Body of pancreas (tissue), 4 donors: ENCODE measurements around the gene COL23A1. TPM values are rescaled to one million over a fixed set of nuclear protein-coding genes. Genes with fewer than 3 reads are reported as not detected.
"Not testable (repeated sequence)": the region's sequence is repeated elsewhere in the genome, so short reads cannot be mapped to it uniquely, and the experiment has no call there.

Source experiments
- ATAC-seq: fragments of 150-250 bp; one replicate; pipeline ENCODE4 v1.9.1; 2016
- DNase-seq, 4 donors: peaks; one replicate each; pipeline ENCODE4 v3.0.0-alpha.2; 2019
- H3K27ac ChIP-seq, 4 donors: fragments of 200-600 bp; sonication (generic); 1 replicate in 3 of 4; 2 replicates in 1 of 4; pipeline versions ENCODE4 v1.5.1 to v1.6.1; 2016 to 2019; ENCODE audit warnings: mild to moderate bottlenecking in 1 of 4, mixed read lengths in 1 of 4, moderate library complexity in 1 of 4
- H3K27me3 ChIP-seq, 2 donors: fragments of 200-600 bp; sonication (generic); one replicate each; pipeline ENCODE4 v1.6.0; 2016; ENCODE audit warnings: mild to moderate bottlenecking in 1 of 2
- H3K36me3 ChIP-seq, 2 donors: fragments of 200-600 bp; sonication (generic); replicated peaks in 1 of 2; 2 replicates each; pipeline ENCODE4 v1.5.1; 2016; ENCODE audit warnings: low read depth in 2 of 2; ENCODE audit not compliant: insufficient read depth in 1 of 2
- H3K4me1 ChIP-seq: fragments of 200-600 bp; sonication (generic); one replicate; pipeline ENCODE4 v1.6.0; 2016
- H3K4me3 ChIP-seq, 2 donors: fragments of 200-600 bp; sonication (generic); 1 replicate in 1 of 2; 2 replicates in 1 of 2; pipeline ENCODE4 v1.5.1; 2016 to 2019
- H3K9me3 ChIP-seq, 3 donors: fragments of 200-600 bp; sonication (generic); 1 replicate in 2 of 3; 2 replicates in 1 of 3; pipeline ENCODE4 v1.5.1; 2016
- CTCF ChIP-seq, 7 experiments: fragments of 450-650 bp in 4 of 7; fragments of 200-600 bp in 3 of 7; sonication (generic) in 3 of 7; IDR thresholded peaks; one replicate each; pipeline ENCODE4 v1.5.1; 2016 to 2019; ENCODE audit warnings: antibody characterized with exemption in 7 of 7
- POLR2A ChIP-seq, 3 donors: fragments of 450-650 bp; IDR thresholded peaks; one replicate each; pipeline ENCODE4 v1.6.1; 2016; ENCODE audit warnings: antibody characterized with exemption in 3 of 3, mild to moderate bottlenecking in 2 of 3
- WGBS, 2 donors: methylation state at CpG; one replicate each; pipeline ENCODE4 v1.1.5; 2017; 5-methylcytosine and 5-hydroxymethylcytosine counted together
- intact Hi-C: fragments of 100-400 bp; cut with DNase I; formaldehyde crosslinking; loops from one replicate; pipeline ENCODE4 v1.15.1; 2023
- total RNA-seq, 2 donors: library from RNA; depleted of rRNA; stranded (reverse); fragments of >200 nt; gene quantifications; one replicate each; pipeline ENCODE4 v1.1.0, GENCODE V29; 2016

Gene COL23A1
- total RNA-seq, 2 donors from 2014 or later, result not detected

DNA sequence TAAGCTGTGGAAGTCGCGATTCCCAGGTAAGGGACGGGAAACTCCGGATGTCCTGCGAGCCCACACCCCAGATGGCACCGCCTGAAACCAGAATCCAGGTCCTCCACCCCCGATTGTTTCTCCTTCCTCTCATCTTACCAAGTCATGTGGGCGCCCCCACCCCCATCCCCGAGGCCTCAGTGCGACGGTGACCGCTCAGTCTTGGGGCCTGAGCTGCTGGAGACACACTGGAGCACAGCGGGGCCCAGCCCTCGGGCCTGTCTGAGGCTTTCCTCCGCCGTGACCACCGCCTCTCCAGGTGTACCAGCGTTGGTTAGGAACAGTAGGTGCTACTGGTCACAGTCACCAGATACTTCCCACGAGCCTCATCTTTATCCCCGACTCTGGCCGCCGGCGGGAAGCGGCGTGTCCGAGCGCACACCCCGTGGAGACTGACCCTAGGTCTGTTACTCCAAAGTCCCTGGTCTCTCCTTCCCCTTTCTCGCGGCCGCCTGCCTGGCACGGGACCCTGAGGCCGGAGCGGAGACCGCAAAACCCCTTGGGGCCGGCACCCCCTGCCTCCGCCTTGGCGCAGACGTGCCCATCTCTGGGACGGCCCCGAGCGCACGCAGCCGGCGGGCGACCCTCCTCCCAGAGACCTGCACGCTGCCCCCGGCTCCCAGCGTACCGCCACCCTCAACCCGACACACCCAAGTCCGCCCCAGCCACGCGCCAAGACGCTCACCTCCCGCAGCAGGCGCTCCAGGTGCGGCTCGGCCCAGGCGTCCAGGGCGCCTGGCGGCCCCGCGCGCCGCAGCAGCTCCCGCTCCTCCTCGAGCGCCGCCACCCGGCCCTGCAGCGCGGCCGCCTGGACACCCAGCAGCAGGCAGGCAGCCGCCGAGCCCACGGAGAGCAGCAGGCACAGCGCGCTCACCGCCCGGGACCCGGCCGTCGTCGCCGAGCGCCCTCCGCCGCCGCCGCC is 733 bp downstream of the COL23A1 start:
- Histone ChIP-seq H3K4me1 (peaks cover 14% of the 10 kb centered on the region), H3K4me3 (no peak overlapping the region), H3K27ac (no peak overlapping the region), H3K9me3 (no peaks in the 10 kb centered on the region), H3K27me3 (peaks cover 0 to 11% of the 10 kb centered on the region in 2 donors), H3K36me3 (no peaks in the 10 kb centered on the region)
- no peak for TF ChIP-seq POLR2A (IDR thresholded peaks at IDR 0.05)
- TF ChIP-seq CTCF (IDR thresholded peaks at IDR 0.05), result peak in 1 of 7 experiments; percentile 14
- DNase-seq (peak in 2 of 4 donors; percentile 10 to 30), ATAC-seq (peak; percentile 43)
- 6 to 15% methylated on average over 41 to 81 of the region's 91 CpGs for WGBS, 2 donors
- intact Hi-C loops, result no loop called here

GRCh38 chr5:178588769-178589168 is 1.4 kb downstream of the COL23A1 start:
- Histone ChIP-seq H3K4me1 (peaks cover 14% of the 10 kb centered on the region), H3K27ac (no peak overlapping the region), H3K27me3 (peaks cover 0 to 11% of the 10 kb centered on the region in 2 donors), H3K4me3 (no peak overlapping the region), H3K36me3 (no peaks in the 10 kb centered on the region), H3K9me3 (no peaks in the 10 kb centered on the region)
- WGBS, 2 donors, result 50 to 67% methylated on average over 3 to 8 of the region's 8 CpGs
- intact Hi-C loops, result no loop called here
- ATAC-seq, result no peak
- TF ChIP-seq POLR2A (IDR thresholded peaks at IDR 0.05) (no peak), CTCF (IDR thresholded peaks at IDR 0.05) (no peak)
- no peak for DNase-seq

DNA sequence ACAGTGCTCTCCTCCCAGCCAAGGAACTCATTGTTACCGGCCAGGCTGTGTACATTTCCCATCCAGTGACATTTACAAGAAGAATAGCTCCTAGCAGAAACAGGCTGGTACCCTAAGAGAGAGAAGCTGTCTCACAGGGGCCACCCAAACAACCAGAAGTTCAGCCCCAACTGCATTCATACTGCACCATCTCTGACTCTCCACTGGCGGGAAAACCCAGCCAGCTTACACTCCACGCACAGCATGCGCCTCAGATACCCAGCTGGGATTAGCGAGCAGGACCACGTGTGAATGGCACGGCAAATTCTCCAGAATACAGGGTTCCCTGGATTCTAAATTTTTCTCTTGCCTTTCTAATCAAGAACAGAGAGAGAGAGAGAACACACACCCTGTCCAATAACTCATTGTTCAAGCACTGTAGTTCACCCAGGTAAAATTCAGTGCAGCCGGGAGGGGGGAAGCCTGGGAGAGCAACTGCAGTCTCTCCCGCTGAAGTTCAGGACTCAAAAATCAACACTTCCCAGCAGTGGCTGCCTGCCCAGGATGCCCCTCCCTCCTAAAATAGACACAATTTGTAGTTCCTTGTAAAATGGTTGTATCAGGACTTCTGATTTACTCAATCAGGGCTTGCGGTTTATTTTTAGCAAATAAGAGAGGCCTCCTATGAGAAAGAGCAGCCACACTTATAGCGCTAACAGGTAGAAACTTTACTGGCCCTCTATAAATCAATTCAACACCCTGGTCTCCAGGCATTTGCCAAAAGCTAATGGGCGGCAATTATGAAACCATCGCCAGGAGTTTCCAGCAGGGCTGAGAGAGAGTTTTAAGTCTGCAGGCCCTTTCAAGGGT is 2.2 kb downstream of the COL23A1 start:
- Histone ChIP-seq H3K4me1 (peaks cover 14% of the 10 kb centered on the region), H3K27ac (no peak overlapping the region), H3K4me3 (no peak overlapping the region), H3K36me3 (no peaks in the 10 kb centered on the region), H3K9me3 (no peaks in the 10 kb centered on the region), H3K27me3 (peaks cover 0 to 11% of the 10 kb centered on the region in 2 donors)
- intact Hi-C loops, result no loop called here
- no peak for TF ChIP-seq POLR2A (IDR thresholded peaks at IDR 0.05)
- no peak for TF ChIP-seq CTCF (IDR thresholded peaks at IDR 0.05)
- DNase-seq (no peak), ATAC-seq (no peak)
- 51 to 55% methylated on average over 12 to 13 of the region's 13 CpGs for WGBS, 2 donors

DNA sequence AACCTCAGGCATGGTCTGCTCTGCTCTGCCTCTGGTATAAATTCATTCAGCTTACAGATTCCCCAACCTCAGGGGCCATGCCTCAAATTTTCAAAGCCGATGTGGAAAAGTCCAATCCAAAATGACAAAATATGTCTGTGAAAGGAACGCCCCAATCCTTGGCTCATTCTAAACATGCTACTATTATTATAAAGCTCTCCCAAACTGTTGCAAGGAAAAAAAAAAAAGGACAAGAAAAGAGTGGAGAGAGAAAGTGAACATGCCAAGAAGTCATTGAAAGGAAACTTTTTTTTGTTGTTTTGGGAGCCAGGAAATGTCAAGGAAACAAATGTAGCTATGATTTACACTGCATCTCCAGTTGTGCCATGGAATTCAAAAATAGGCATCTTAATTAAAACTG is 3.8 kb downstream of the COL23A1 start:
- Histone ChIP-seq H3K9me3 (no peaks in the 10 kb centered on the region), H3K4me1 (peaks cover 14% of the 10 kb centered on the region), H3K27ac (no peak overlapping the region), H3K36me3 (no peaks in the 10 kb centered on the region), H3K4me3 (no peak overlapping the region), H3K27me3 (peaks cover 0 to 11% of the 10 kb centered on the region in 2 donors)
- DNase-seq (no peak), ATAC-seq (no peak)
- 81 to 93% methylated on average over 2 of the region's 2 CpGs for WGBS, 2 donors
- intact Hi-C loops, result no loop called here
- TF ChIP-seq CTCF (IDR thresholded peaks at IDR 0.05), result no peak
- no peak for TF ChIP-seq POLR2A (IDR thresholded peaks at IDR 0.05)

GRCh38 chr5:178585421-178585820 is 4.8 kb downstream of the COL23A1 start:
- WGBS, 2 donors, result 67 to 77% methylated on average over 9 to 11 of the region's 11 CpGs

More at GRCh38 chr5:178585421-178585820, 4.8 kb downstream of the COL23A1 start:
- intact Hi-C loops, H3K4me3 ChIP-seq, H3K36me3 ChIP-seq, H3K27ac ChIP-seq, H3K9me3 ChIP-seq: not testable (repeated sequence)
- DNase-seq (peak in 2 of 4 donors; percentile 25 to 26), ATAC-seq (peak; percentile 47)
- Histone ChIP-seq H3K27me3 (peaks cover 0 to 11% of the 10 kb centered on the region in 2 donors), H3K4me1 (peaks cover 11% of the 10 kb centered on the region)
